Measurements from ENCODE around the gene HIVEP3.
A peak's percentile ranks its signal among the peaks of the same experiment; 100 is the strongest.

HIVEP3 gene

DNA sequence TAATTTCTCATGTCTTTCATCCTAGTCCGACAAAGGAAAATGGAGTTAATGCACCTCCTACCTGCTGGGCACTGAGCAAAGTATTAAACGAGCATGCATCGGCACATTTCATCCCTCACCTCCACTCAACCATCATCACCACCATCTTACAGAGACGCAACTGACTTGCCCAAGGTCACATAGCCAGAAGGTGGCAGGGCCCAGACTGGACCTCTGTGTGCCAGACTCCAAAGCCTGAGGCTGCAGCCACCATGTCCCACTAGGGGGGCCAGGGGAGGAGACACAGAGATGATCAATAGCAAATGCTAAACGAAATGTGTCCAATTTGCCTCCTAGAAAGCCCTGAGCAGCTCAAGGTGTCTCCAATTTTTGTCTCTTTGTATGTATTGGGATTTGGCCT, 270.5 kb downstream of the HIVEP3 start:
- no peak for DNase-seq

DNA sequence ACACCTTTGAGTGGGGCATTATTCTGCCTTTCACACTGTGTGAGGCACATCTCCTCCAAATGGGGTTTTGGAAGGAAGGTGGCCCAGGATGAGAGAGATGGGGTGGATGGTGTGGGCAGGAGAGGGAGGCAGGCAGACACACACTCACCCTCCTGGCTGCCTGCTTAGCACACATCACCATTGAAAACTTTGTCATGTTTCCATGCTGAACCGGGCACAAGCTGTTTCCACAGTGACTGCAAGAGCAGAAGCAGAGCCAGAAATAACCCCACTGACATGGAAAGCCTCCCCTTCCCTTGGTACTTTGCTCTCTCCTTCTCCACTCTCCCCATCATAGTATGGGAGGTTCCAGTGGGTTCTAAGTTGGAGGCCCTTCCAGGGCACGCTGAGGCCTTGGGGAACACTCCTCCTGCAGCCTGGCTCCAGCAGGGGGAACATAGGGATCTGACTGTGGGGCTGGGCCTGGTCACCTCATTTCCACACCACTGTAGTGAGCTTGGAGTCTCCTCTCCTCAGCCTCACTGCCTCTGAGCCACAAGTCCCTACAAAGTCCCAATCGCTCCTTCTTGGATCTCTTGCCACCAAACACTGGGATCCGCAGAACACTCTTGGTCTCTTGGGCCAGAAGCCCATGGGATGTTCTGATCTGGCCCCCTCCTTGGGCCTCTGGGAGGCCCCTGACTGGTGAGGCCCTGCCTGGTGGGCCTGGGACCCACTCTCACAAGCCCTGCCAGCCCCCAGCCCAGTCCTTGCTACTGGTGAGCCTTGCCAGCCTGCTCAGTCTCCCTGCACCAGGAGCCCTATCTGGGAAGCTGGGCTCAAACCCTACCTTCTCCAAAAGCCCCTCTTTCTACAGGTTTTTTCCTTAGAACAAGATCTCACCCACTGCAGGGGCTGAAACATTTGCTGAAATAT, 271.2 kb downstream of the HIVEP3 start:
- no peak for DNase-seq

DNA sequence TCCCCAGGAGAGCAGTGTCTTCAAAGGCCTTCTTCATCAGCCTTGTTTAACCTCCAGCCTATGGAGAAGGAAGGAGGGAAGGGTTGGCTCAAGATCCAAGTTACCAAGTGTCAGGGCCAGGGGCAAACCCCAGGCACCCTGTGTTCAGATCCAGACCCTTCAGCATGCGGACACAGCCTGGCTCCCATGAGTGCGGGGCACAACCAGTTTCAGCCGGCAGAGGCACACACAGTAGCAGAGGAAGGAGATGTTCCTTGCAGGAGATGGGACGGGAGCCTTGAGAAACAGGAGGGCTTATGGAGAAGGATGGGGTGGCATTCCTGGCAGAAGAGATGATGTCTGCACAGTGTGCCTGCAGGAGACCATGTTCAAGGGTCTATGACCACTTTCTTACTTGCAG, 272.5 kb downstream of the HIVEP3 start:
- DNase-seq = no peak

DNA sequence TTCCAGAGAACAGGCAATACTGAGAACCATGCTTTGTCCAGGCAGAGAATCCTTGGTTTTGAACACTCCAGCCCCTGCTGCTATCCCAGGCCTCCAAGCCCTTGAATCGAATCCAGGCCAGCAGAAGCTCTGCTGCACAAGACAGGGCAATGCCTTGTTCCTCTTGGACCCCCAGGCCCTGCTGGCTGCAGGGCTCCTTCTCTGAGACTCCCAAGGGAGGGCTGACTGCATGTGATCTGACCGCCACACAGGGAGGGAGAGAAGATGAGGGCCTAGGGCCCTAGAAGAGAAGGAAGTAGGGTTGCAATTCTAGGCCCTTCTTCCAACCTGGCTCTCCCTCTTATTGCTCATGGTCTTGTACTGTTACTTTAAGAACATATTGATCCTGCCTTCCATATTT, 273.7 kb downstream of the HIVEP3 start:
- DNase-seq = peak in 1 of 4 experiments; percentile 29

DNA sequence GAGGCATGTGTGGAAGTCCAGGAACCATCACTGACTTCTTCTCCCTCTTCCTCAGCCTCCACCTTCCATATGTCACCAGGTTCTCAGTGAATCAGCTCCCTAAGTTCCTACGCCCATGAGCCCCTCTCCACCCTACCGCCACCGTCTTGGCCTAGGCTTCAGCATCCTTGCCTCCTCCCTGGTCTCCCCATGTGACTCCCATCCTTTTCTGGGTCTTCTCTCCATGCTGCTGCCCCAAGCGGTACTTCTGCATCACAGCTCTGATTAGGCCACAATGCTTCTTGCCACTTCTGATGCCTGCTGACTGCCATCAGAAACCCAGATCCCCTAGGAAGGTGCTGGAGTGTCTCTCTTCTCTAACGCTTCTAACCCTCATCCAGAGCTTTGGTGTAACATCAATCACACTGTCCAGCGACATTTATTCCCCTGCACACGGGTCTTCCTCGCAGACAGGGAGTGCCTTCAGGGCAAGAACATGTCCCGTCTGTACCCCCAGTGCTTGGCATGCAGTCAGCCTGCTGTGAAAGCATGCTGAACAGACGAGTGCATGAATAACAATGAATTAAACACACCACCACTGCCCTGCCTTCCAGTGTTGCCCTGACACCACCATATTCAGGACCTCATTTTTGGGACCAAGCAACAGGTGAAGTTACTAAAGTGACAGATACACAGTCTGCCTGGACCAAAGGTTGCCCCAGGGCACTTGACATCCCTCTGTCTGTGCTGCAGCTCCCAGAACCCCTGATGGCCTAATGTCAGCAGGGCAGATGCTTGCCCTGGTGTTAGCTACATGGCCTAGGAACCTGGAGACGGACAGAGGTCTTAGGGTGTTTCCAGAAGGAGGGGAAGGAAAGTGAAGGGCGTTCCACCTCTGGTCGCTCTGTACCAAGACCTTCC, 275.6 kb downstream of the HIVEP3 start:
- no peak for DNase-seq

DNA sequence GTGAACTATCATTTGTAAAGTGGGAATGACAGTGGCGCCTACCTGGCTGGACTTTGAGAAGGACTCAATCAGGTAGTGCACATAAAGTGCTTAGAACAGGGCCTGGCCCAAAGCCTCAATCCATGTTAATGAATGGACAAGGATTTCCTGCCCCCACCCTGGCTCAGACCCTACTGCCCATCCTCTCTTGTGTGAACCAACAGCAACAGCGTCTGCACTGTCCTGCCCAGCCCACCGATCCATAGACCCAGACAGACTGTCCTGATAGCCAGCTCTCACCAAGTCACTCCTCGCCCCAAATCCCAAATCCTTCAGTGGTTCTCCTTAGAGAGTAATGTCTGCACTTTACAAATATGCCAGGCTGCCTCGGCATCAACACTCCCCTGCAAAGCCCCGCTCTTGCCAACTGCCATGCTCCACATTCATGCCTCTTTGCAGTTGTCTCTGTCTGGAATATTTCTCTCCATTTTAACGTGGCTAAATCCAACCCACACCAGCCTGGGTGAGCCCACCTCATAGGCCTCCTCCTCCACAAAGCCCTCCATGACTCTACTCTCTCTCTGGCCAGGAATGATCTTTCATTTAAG, 276.7 kb downstream of the HIVEP3 start:
- no peak for DNase-seq

DNA sequence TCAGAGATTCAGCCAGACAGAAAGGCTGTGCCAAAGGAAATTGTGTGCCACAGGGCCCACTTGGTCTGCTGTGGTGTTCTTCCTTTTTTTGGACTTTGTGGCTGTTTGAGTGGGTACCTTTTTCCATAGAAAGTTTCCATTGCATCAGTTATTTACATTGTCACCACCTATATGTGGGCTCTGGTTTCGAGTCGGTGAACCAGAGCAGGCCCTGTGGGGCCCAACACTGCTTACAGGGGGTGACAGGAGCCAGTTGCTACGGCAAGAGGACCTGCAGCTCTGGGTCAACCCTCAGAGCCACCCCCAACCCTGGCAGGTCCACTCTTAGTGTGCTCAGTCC, 277.3 kb downstream of the HIVEP3 start:
- no peak for DNase-seq

DNA sequence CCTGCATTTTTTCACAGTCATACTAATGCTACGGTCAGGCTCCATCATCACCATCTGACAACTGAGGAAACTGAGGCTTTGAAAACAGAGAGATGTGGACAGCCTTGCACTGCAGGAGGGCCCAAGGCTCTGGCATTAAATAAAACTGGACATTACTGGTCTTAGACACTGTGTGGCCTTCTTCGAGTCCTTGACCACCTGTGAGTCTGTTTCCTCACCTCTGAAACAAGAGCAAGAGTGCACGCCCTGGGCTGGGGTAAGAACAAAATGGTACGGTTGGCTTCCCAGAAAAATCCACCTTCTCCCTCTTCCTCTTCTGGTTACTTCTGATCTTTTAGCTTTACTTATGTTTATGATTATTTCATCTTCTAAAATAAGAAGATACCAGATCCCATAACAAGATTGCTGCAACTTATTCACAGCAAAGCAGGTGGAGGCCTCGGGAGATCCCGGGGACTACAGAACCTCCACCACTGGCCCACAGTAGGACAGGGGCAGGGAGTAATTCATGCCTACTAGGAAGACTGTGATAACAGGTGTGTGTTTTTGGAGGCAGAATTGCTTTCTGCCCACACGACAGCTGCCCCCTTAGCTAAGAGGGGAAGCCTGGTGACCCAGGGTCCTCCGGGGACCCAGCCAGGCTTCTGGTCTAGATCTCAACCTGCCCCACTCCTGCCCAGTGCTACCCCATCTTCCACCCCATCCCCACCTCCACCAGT, 277.8 kb downstream of the HIVEP3 start:
- DNase-seq = no peak

DNA sequence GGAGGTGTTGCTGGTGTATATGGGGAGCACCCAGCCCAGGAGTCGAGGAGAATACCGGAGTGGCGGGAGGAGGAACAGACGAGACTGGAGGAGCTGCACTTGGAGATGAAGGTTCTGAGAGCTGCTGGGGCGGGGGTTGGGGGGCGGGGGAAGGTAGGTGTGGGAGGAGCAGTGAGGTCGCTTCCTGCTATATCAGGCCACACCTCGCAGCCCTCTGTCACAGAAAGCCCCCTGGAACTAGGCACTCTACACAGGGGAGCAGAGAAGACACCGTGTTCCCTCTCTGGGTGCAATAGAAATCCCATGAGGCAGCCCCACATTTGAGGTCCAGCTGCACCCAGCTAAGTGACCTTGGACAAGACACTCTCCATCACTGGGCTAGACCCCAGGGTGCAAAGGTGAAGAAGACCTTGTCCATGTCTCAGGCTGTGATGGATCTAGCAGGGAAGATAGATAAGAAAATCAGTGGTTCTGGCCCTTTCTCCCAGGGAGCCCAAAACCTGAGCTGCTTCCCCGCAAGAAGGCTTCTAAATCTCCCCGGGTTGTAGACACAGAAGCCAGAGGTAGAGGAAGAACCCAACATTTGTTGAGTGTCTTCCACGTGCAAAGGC, 278.5 kb downstream of the HIVEP3 start:
- no peak for DNase-seq

DNA sequence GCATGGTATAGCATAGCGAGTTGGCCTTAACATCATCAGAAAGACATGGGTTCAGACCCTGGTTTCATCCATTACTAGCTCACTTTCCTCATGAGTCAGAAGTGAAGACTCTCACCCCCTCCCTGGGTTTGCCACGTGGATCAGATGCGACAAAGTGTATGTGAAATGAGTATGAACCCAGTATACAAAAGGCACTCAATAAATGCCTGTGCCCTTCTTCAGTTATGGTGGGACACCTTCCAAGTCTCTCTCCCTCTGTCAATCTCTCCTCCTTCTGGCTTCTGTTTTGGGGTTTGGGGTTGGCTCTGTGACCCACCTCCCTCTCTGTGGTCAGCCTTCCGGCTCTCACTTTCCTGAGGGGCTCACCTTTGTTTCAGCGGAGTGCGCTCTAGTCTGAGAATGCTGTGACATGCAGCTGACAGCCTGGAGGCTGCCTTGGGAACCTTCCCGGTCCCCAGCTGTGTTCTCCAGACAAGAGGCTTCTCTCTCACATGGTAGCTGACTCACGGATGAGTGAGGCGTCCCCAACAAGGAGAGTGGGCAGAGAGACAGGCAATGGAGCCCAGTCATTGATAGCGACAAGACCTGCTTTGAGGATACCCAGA, 279.3 kb downstream of the HIVEP3 start:
- peak; percentile 62 to 82 (median 81) for DNase-seq

DNA sequence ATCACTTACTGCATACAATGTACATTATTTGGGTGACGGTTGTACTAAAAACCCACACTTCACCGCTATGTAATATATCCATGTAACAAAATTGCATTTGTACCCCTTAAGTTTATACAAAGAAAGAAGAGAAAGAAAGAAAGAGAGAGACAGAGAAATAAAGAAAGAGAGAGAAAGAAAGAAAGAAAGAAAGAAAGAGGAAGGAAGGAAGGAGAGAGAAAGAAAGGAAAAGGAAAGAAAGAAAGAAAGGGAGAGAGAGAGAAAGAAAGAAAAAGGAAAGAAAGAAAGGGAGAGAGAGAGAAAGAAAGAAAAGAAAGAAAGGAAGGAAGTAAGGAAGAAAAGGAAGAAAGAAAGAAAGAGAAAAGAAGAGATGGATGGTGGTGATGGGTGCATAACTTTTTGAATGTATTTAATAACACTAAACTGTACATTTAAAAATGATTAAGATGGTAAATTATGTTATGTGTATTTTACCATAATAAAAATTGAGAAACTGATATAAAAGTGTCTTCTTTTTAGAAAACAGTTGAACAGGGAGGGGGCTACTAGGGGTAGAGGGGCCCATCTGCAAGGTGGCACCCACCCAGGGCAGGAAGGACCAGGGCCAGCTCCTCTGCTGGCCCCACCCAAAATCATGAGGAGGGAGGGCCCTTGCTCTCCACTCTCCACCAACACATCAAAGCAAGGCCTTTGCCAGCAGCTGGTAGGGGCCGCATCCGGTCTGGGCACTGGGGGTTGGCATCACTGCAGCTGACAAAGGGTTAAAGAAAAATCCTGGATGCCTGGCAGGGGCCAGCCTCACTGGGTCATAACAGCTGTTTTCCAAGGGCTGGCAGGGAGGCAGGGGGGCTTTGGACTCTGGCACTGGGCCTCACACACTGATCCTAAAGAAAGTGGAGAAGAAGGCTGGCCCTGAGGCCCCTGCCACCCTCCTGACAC, 280.4 kb downstream of the HIVEP3 start:
- DNase-seq = no peak

DNA sequence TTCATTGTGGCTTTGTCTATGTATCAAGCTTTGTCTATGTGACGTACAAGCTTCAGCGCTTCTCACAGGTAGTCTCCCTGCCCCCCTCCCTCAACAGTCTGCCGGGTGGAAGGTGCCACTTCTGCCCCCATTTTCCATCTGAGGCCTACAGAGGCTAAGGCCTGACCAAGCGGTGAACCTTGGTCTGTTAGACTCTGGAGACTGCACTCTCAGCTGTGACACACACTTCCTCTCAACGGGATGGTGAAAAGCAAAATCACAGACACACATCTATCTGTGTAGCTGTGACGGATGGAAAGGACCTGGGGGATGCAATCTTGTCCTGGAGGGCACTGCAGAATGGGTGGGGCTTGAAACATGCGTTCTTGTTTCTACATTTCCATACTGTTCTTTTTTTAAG, 281.4 kb downstream of the HIVEP3 start:
- DNase-seq = no peak

DNA sequence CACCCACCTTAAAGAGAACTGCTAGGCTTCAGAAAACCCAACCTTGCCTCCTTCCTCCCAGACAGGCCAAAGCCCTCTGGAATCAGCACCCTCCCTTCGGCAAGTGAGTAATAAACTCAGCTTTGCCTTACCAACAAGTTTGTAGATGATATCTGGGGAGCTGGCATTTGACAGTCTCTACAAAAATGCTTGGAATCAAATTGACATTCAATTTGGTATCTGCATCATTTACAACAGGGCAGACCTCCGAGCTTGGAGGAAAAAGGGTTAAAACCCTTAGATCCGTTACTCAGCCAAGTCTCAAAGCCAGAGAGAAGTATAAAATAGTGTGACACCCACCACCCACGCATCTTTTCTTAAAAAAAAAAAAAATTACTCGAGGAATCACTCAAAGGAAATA, 285.0 kb downstream of the HIVEP3 start:
- peak in 1 of 4 experiments; percentile 21 for DNase-seq

DNA sequence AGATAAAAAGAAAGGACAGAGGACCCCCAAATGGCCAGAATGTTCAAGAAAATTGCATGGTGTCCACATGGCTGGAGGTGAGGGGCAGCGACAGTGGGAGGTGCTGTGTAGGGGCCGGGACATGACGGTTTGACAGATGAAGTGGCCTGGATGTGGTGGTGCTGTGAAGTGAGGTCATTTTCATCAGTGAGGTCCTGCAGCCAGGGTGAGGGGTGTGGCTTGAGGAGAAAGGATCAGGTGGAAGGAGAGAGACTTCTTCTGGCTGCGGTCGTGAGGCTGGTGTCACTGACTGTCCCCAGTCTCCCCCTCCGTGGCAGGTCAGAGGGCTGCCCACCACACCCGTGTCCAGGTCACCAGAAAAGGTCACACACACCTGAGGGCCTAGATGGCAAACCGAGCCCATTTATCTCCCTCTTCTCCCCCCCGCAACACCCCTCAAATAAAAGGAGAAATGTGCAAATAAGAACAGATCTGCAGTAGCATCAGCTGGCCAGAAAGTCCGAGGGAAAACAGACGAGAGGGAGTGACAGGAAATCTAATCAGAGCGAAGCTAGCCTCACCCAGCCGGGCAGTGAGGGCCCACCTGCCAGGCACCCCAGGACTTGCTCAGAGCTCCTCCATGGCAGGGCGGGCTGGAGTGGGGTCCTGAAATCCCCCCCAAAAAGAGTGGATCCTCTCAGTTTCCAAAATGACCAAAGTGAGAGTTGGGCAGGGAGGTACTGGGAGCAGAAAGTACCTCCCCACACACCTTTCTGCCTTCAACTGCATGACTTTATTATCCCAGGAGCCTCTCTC, 285.7 kb downstream of the HIVEP3 start:
- DNase-seq = no peak

DNA sequence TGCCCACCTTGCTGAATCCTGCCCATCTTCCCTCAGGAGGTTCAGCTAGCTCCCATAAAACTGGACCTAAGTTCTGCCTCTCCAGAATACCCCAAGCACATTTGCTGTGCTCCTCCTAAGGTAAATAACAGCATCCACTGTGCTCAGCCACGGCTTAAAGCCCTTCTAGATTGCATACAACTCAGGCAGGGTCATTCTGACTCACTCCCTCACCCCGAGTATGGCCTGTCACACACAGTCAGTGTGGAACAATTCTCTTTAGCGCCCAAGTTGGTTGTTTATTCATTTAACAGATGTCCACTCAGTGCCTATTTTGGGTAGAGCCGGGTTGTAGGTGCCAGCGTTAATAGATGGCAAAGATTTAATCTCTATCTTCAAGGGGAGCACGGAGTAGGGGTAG, 286.8 kb downstream of the HIVEP3 start:
- no peak for DNase-seq

DNA sequence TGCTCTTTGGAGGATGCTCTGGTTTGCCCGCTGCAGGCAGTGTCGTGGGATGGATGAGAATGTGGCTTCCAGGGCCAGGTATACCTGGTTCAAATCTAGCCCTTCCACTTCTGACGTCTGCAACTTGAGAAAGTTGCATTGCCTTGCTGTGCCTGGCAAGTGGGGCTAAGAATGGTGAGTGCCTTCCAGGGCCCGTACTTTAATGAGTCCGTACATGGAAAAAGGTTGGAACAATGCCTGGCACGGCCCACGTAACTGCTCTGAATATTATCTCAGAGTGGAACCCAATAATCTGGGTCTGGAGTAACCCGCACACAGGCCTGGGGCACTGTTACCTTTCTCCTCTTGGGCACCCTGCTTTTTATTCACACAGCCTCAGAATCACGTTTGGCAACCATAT, 287.6 kb downstream of the HIVEP3 start:
- no peak for DNase-seq

DNA sequence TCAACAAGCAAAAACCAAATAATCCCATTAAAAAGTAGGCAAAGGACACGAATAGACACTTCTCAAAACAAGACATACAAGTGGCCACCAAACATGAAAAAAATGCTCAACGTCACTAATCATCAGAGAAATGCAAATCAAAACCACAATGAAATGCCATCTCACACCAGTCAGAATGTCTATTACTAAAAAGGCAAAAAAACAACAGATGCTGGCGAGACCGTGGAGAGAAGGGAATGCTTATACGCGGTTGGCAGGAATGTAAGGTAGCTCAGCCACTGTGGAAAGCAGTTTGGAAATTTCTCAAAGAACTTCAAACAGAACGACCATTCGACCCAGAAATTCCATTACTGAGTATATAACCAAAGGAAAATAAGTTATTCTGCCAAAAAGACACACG, 289.2 kb downstream of the HIVEP3 start:
- DNase-seq = no peak

DNA sequence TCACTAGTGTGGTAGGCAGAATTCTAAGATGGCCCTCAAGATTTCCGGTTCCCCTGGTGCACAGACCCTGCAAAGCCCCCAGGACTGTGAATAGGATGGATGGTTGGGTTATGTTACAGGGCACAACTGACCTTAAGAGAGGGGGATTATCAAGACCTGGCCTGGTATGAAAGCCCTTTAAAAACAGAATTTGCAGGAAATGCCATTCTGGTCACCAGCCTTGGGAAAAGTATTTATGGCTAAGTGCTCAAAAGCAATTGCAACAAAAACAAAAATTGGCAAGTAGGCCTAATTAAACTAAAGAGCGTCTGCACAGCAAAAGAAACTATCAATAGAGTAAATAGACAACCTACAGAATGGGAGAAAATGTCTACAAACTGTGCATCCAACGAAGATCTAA, 289.6 kb downstream of the HIVEP3 start:
- no peak for DNase-seq

DNA sequence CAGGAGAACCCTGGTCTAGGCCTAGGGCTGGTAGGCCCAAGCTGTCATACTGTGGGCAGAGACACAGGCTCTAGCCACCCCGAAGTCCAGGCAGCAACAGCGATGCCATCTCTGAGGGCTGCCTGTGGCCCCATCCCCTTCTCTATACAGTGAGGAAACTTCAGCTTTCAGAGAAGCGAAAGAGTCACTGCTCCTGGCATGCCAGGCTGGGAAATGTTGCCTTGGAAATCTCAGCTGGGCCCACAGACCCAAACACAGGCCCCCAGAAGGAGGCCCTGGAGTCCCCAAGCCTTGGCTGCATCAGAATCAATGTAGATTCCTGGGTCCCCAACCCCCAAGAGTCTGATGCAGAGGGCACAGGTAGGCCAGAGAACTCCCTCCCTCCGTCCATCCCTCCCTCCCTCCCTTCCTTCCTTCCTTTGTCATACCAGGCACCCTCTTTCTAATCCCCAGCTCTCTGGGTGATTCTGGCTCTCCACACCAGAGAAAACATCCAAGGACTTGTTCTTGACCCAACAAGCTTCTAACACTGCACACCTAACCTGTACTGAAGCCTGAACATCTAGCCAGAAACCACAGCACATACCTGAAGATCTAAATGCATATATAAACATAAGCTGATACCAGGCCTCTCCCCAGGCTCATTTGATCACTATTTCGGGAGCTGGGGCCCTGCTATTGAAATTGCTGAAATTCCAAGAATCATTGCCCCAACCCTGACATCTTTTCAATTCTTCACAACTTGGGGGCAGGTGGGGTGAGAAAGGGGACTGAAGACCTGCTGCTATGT, 291.0 kb downstream of the HIVEP3 start:
- DNase-seq = no peak

Data from suppressor macrophage (primary cell).